HFFc6 (cell line): ENCODE results near the gene ZNRF3. TPM values are rescaled to one million over a fixed set of nuclear protein-coding genes. Genes with fewer than 3 reads are reported as not detected.

Experiments
- DNase-seq: peaks from one replicate; pipeline ENCODE4 v3.0.0-alpha.2; 2018
- H3K27ac Mint-ChIP-seq: 2 replicates; pipeline ENCODE4 v1.8.0; 2020; ENCODE audit warnings: mild to moderate bottlenecking, mixed read lengths
- H3K27me3 Mint-ChIP-seq: 2 replicates; pipeline ENCODE4 v1.8.0; 2021; ENCODE audit warnings: mild to moderate bottlenecking, moderate library complexity, mixed read lengths; ENCODE audit not compliant: insufficient read depth
- H3K36me3 Mint-ChIP-seq: 2 replicates; pipeline ENCODE4 v1.8.0; 2021; ENCODE audit warnings: low read depth, mixed read lengths
- H3K4me1 Mint-ChIP-seq: 2 replicates; pipeline ENCODE4 v1.8.0; 2020; ENCODE audit warnings: low read depth, mixed read lengths
- H3K4me3 Mint-ChIP-seq: 2 replicates; pipeline ENCODE4 v1.8.0; 2020; ENCODE audit warnings: mild to moderate bottlenecking, moderate library complexity, mixed read lengths
- H3K9me3 Mint-ChIP-seq: 2 replicates; pipeline ENCODE4 v1.8.0; 2020; ENCODE audit warnings: mild to moderate bottlenecking, mixed read lengths
- total RNA-seq, 6 experiments: library from RNA; stranded (reverse); fragmentation: NEBNext Ultra II Directional; extraction: Animal tissue kit (Norgen Biotek cat#: 25700); gene quantifications; 2 replicates in 1 of 6; 3 replicates in 5 of 6; pipeline ENCODE4 v1.2.3, GENCODE V29; 2021
- TF ChIP-seq, protein P1 (sequence below): fragments of 200-600 bp; sonication (generic); IDR thresholded peaks from 2 replicates; pipeline ENCODE4 v1.5.0; 2021; ENCODE audit warnings: antibody characterized with exemption, mild to moderate bottlenecking

The ZNRF3 gene
- total RNA-seq, 6 experiments from 2014 or later, result 3.3 to 4.7 (median 3.6) TPM

DNA sequence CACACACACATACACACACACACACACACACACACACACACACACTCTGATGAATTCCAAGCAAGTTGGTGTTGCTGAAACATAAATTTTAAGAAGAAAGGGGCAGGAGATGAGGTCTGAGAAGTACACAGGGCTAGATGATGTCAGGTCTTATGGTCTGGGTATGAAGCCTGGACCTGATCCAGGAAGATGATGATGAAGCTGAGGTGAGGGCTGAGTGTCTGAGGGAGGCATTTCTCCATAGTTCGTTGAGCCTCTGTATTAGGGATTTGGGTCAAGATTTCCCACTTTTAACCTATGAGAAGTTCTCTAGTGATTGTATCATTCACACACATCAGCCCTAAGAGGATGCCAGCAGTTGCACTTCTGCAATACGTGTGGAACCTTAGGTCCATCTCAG, 222.1 kb downstream of the ZNRF3 start:
- DNase-seq, result no peak
- TF ChIP-seq, protein P1, sequence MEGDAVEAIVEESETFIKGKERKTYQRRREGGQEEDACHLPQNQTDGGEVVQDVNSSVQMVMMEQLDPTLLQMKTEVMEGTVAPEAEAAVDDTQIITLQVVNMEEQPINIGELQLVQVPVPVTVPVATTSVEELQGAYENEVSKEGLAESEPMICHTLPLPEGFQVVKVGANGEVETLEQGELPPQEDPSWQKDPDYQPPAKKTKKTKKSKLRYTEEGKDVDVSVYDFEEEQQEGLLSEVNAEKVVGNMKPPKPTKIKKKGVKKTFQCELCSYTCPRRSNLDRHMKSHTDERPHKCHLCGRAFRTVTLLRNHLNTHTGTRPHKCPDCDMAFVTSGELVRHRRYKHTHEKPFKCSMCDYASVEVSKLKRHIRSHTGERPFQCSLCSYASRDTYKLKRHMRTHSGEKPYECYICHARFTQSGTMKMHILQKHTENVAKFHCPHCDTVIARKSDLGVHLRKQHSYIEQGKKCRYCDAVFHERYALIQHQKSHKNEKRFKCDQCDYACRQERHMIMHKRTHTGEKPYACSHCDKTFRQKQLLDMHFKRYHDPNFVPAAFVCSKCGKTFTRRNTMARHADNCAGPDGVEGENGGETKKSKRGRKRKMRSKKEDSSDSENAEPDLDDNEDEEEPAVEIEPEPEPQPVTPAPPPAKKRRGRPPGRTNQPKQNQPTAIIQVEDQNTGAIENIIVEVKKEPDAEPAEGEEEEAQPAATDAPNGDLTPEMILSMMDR, result no peak
- H3K4me3 Mint-ChIP-seq, result no peak overlapping the region

DNA sequence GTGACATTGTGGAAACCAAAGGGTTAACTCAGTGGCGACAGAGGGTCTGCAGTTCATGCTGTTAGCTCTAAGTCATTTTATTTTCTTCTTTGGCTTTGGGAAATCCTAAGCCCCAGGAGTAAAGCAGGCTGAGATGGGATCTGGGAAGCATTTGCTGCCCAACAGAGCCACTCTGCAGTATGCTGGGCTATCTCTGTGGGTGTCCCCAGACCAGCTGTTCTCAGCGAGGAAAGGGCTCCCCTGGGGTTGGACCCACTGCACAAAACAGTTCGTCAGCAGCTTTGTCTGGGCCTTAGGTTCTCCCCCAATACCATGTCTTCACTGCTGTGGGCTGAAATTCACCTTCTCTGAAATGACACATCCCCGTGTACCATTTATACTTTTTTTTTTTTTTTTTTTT, 223.5 kb downstream of the ZNRF3 start:
- no peak for DNase-seq
- Mint-ChIP-seq H3K27me3 (peaks cover 22% of the 10 kb centered on the region), H3K36me3 (no peaks in the 10 kb centered on the region), H3K27ac (no peak overlapping the region), H3K9me3 (no peaks in the 10 kb centered on the region), H3K4me1 (peaks cover 16% of the 10 kb centered on the region), H3K4me3 (no peak overlapping the region)
- TF ChIP-seq, protein P1, result no peak

More for the DNA sequence above, 222.1 kb downstream of the ZNRF3 start:
- Mint-ChIP-seq H3K36me3 (no peaks in the 10 kb centered on the region), H3K9me3 (no peaks in the 10 kb centered on the region), H3K27ac (no peak overlapping the region), H3K4me1 (peaks cover 16% of the 10 kb centered on the region), H3K27me3 (peaks cover 20% of the 10 kb centered on the region)

Other genes starting within 250 kb of the ZNRF3 start
- gene TTC28, start 203.7 kb upstream of the ZNRF3 start, total RNA-seq, result 10 to 100 TPM; 10.8 to 18.9 (median 13.6) TPM
- 10 to 100 TPM; 10.2 to 17.7 (median 14.9) TPM for gene CHEK2, start 141.8 kb upstream of the ZNRF3 start, total RNA-seq
- gene HSCB, start 141.5 kb upstream of the ZNRF3 start, total RNA-seq, result 10 to 100 TPM; 15.2 to 18.3 (median 16.5) TPM
- gene CCDC117, start 110.9 kb upstream of the ZNRF3 start, total RNA-seq, result 10 to 100 TPM; 13.2 to 17.4 (median 14.8) TPM
- 100 to 1,000 TPM; 106 to 115 (median 111) TPM for gene XBP1, start 83.0 kb upstream of the ZNRF3 start, total RNA-seq
- not detected for gene C22orf31, start 178.3 kb downstream of the ZNRF3 start, total RNA-seq
- 1 to 10 TPM in 1 of 6 experiments, under 1 TPM in 5; 0.50 to 1.1 (median 0.59) TPM for gene KREMEN1, start 189.5 kb downstream of the ZNRF3 start, total RNA-seq